Neural cell (in vitro differentiated cells): ENCODE results near the gene C1QTNF8.

Experiments
- CTCF ChIP-seq: fragments of 450-650 bp; IDR thresholded peaks from 2 replicates; pipeline ENCODE4 v1.5.1; 2014; ENCODE audit warnings: antibody characterized with exemption, mild to moderate bottlenecking, moderate library complexity; ENCODE audit not compliant: poor library complexity, severe bottlenecking
- EP300 ChIP-seq: fragments of 450-650 bp; conservative IDR thresholded peaks from 2 replicates; pipeline ENCODE4 v1.6.1; 2014; ENCODE audit warnings: antibody characterized with exemption, mild to moderate bottlenecking, moderate library complexity; ENCODE audit not compliant: poor library complexity, severe bottlenecking
- POLR2AphosphoS5 ChIP-seq: IDR thresholded peaks from 2 replicates; pipeline ENCODE4 v1.6.1; 2012
- REST ChIP-seq: IDR thresholded peaks from 2 replicates; pipeline ENCODE4 v1.6.1; 2012; ENCODE audit warnings: borderline replicate concordance

GRCh38 chr16:1090620-1091587 lies 5.1 kb downstream of the C1QTNF8 start:
- no peak for TF ChIP-seq EP300
- TF ChIP-seq CTCF = no peak
- TF ChIP-seq POLR2AphosphoS5 = no peak
- no peak for TF ChIP-seq REST
